ENCODE results near the gene XRCC1. TPM values are rescaled to one million over a fixed set of nuclear protein-coding genes. Genes with fewer than 3 reads are reported as not detected.
A peak's percentile ranks its signal among the peaks of the same experiment; 100 is the strongest.
"Not testable (repeated sequence)": the region's sequence is repeated elsewhere in the genome, so short reads cannot be mapped to it uniquely, and the experiment has no call there.

XRCC1 gene
- total RNA-seq, 2 donors from 2014 or later, result 37.9 to 38.9 TPM

GRCh38 chr19:43611788-43612187, 36.5 kb upstream of the XRCC1 start, which contains the start of gene SRRM5:
SRRM5 (plus strand) TSS chr19:43612088; CDS start chr19:43612122, 34 bp downstream.
- ATAC-seq (no peak), DNase-seq (no peak)
- Mint-ChIP-seq H3K4me1 (peaks cover 30% of the 10 kb centered on the region), H3K36me3 (ENCODE audit: low read depth) (peaks cover 12% of the 10 kb centered on the region), H3K27me3 (no peaks in the 10 kb centered on the region), H3K27ac (peak within 1 kb of the TSS; percentile 84), H3K4me3 (no peak within 1 kb of the TSS)
- no peaks in the 10 kb centered on the region for H3K9me3 ChIP-seq (ENCODE audit: control insufficient read depth, low read length, poor library complexity, severe bottlenecking)

GRCh38 chr19:43610493-43610892, 35.2 kb upstream of the XRCC1 start:
- Mint-ChIP-seq H3K27ac (peak overlapping the region; percentile 49), H3K4me1 (peaks cover 26% of the 10 kb centered on the region), H3K27me3 (no peaks in the 10 kb centered on the region), H3K4me3 (no peak overlapping the region), H3K36me3 (ENCODE audit: low read depth) (peaks cover 12% of the 10 kb centered on the region)
- DNase-seq, result no peak
- ATAC-seq, result no peak
- H3K9me3 ChIP-seq (ENCODE audit: control insufficient read depth, low read length, poor library complexity, severe bottlenecking), result no peaks in the 10 kb centered on the region

GRCh38 chr19:43609872-43610271, 34.5 kb upstream of the XRCC1 start:
- peaks cover 12% of the 10 kb centered on the region for H3K36me3 Mint-ChIP-seq (ENCODE audit: low read depth)
- no peak overlapping the region for H3K27ac Mint-ChIP-seq
- peaks cover 25% of the 10 kb centered on the region for H3K4me1 Mint-ChIP-seq
- no peaks in the 10 kb centered on the region for H3K9me3 ChIP-seq (ENCODE audit: control insufficient read depth, low read length, poor library complexity, severe bottlenecking)
- DNase-seq, result no peak
- no peak for ATAC-seq
- H3K27me3 Mint-ChIP-seq, result no peaks in the 10 kb centered on the region
- no peak overlapping the region for H3K4me3 Mint-ChIP-seq

GRCh38 chr19:43607238-43608205, 32.2 kb upstream of the XRCC1 start:
- peaks cover 6% of the 10 kb centered on the region for H3K36me3 Mint-ChIP-seq (ENCODE audit: low read depth)
- no peaks in the 10 kb centered on the region for H3K9me3 ChIP-seq (ENCODE audit: control insufficient read depth, low read length, poor library complexity, severe bottlenecking)
- ATAC-seq (no peak), DNase-seq (no peak)
- no peaks in the 10 kb centered on the region for H3K27me3 Mint-ChIP-seq
- H3K4me3 Mint-ChIP-seq, result no peak overlapping the region
- H3K4me1 Mint-ChIP-seq, result peaks cover 8% of the 10 kb centered on the region
- peak overlapping the region; percentile 24 for H3K27ac Mint-ChIP-seq

GRCh38 chr19:43606569-43607229, 31.4 kb upstream of the XRCC1 start:
- H3K9me3 ChIP-seq (ENCODE audit: control insufficient read depth, low read length, poor library complexity, severe bottlenecking), result no peaks in the 10 kb centered on the region
- ATAC-seq (no peak), DNase-seq (no peak)
- Mint-ChIP-seq H3K4me1 (peaks cover 8% of the 10 kb centered on the region), H3K4me3 (no peak overlapping the region), H3K36me3 (ENCODE audit: low read depth) (peaks cover 2% of the 10 kb centered on the region), H3K27ac (peak overlapping the region; percentile 24), H3K27me3 (no peaks in the 10 kb centered on the region)

DNA sequence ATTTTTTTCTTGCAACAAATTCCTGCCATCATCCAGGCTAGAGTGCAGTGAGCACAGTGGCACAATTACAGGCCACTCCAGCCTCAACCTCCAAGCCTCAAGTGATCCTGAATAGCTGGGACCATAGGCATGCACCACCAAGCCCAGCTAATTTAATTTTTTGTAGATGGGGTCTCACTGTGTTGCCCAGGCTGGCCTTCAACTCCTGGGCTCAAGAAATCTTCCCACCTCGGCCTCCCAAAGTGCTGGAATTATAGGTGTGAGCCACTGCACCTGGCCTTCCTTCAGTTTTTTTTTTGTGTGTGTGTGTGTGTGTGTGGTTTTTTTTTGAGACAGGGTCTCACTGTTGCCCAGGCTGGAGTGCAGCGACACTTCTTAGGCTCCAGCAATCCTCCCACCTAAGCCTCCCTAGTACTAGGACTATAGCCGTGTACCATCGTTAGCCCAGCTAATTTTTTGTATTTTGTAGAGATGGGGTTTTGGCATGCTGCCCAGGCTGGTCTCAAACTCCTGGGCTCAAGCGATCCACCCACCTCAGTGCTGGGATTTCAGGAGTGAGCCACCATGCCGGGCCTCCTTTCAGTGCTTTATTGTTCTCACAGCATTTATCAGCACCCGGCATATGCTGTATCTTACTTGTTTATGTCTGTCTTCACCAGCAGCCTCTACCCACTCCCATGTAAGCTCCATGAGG, 30.7 kb upstream of the XRCC1 start:
- peak overlapping the region; percentile 75 for H3K27ac Mint-ChIP-seq
- no peak overlapping the region for H3K4me3 Mint-ChIP-seq
- H3K27me3 Mint-ChIP-seq, result no peaks in the 10 kb centered on the region
- no peaks in the 10 kb centered on the region for H3K9me3 ChIP-seq (ENCODE audit: control insufficient read depth, low read length, poor library complexity, severe bottlenecking)
- DNase-seq (no peak), ATAC-seq (no peak)
- H3K36me3 Mint-ChIP-seq (ENCODE audit: low read depth), result peaks cover 2% of the 10 kb centered on the region
- H3K4me1 Mint-ChIP-seq, result peaks cover 11% of the 10 kb centered on the region

DNA sequence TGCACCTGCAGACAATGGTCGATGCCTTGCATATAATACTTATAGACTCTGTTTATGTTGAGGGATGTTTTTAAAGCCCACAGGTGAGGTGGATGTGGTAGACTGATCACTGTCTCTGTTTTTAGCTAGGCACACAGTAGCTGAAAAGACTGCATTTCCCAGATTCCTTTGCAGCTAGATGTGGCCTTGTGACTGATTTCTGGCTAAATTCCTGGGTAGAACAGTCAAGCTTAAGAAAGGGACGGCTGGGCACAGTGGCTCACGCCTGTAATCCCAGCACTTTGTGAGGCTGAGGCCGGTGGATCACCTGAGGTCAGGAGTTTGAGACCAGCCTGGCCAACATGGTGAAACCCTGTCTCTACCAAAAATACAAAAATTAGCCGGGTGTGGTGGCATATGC, 25.0 kb upstream of the XRCC1 start:
- not testable (repeated sequence) for H3K9me3 ChIP-seq (ENCODE audit: control insufficient read depth, low read length, poor library complexity, severe bottlenecking); H3K27me3 Mint-ChIP-seq; H3K4me3 Mint-ChIP-seq; DNase-seq; H3K36me3 Mint-ChIP-seq (ENCODE audit: low read depth); ATAC-seq
- Mint-ChIP-seq H3K4me1 (peaks cover 33% of the 10 kb centered on the region), H3K27ac (peak overlapping the region; percentile 27)

- H3K9me3 ChIP-seq (ENCODE audit: control insufficient read depth, low read length, poor library complexity, severe bottlenecking), result no peaks in the 10 kb centered on the region
- H3K27ac Mint-ChIP-seq, result peak overlapping the region; percentile 27
- H3K4me3 Mint-ChIP-seq, result no peak overlapping the region
- ATAC-seq (no peak), DNase-seq (no peak)
- H3K4me1 Mint-ChIP-seq, result peaks cover 34% of the 10 kb centered on the region
- peaks cover 4% of the 10 kb centered on the region for H3K36me3 Mint-ChIP-seq (ENCODE audit: low read depth)
- no peaks in the 10 kb centered on the region for H3K27me3 Mint-ChIP-seq
Measured at GRCh38 chr19:43599635-43600295, 24.4 kb upstream of the XRCC1 start.

- Mint-ChIP-seq H3K4me3 (no peak overlapping the region), H3K4me1 (peaks cover 37% of the 10 kb centered on the region), H3K27ac (peak overlapping the region; percentile 100), H3K27me3 (no peaks in the 10 kb centered on the region), H3K36me3 (ENCODE audit: low read depth) (peaks cover 2% of the 10 kb centered on the region)
- DNase-seq (no peak), ATAC-seq (no peak)
- no peaks in the 10 kb centered on the region for H3K9me3 ChIP-seq (ENCODE audit: control insufficient read depth, low read length, poor library complexity, severe bottlenecking)
Measured at GRCh38 chr19:43598445-43599240, 23.3 kb upstream of the XRCC1 start.

DNA sequence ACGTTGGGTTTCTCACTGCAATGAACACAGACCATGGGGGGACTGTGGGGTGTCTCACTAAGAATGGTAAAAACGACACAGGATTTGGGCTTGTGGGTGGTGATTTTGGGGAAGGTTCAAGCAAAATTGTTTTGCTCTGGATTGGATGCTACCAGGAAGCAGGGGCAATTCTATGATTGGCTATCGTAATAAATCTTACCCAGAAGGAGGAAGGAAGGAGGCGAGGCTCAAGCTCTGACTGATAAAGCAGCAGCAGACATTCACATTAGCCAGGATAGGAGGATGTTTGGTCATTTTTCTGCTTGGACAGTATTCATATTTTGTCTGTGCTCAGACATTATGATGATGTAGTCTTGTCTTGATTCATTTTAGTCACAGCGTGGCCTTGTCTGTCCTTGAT, 22.5 kb upstream of the XRCC1 start:
- Mint-ChIP-seq H3K27ac (peak overlapping the region; percentile 100), H3K4me1 (peaks cover 41% of the 10 kb centered on the region), H3K27me3 (no peaks in the 10 kb centered on the region), H3K4me3 (peak overlapping the region; percentile 67), H3K36me3 (ENCODE audit: low read depth) (peaks cover 2% of the 10 kb centered on the region)
- DNase-seq, result no peak
- H3K9me3 ChIP-seq (ENCODE audit: control insufficient read depth, low read length, poor library complexity, severe bottlenecking), result no peaks in the 10 kb centered on the region
- no peak for ATAC-seq

- Mint-ChIP-seq H3K27me3 (no peaks in the 10 kb centered on the region), H3K27ac (peak overlapping the region; percentile 100), H3K36me3 (ENCODE audit: low read depth) (peaks cover 2% of the 10 kb centered on the region), H3K4me3 (peak overlapping the region; percentile 97), H3K4me1 (peaks cover 41% of the 10 kb centered on the region)
- DNase-seq, result no peak
- no peaks in the 10 kb centered on the region for H3K9me3 ChIP-seq (ENCODE audit: control insufficient read depth, low read length, poor library complexity, severe bottlenecking)
- ATAC-seq, result no peak
Measured at GRCh38 chr19:43596842-43597461, 21.6 kb upstream of the XRCC1 start.
